Activated T-helper 17 cell treated with anti-CD3 and anti-CD28 coated beads, Interleukin-2, amount 50 U/mL, for 72 hours (primary cell): ENCODE data around the gene TPPP. TPM values are rescaled to one million over a fixed set of nuclear protein-coding genes. Genes with fewer than 3 reads are reported as not detected.
"Not testable (repeated sequence)": the region's sequence is repeated elsewhere in the genome, so short reads cannot be mapped to it uniquely, and the experiment has no call there.

ENCODE experiments used
- ATAC-seq: fragments of 150-1000 bp; cut with Tn5 transposase; replicated peaks from 2 replicates; pipeline ENCODE4 v1.10.0; 2021; ENCODE audit warnings: mild to moderate bottlenecking, moderate library complexity
- H3K27ac Mint-ChIP-seq: one replicate; pipeline ENCODE4 v1.8.0; 2022; ENCODE audit warnings: mixed read lengths
- H3K27me3 Mint-ChIP-seq: one replicate; pipeline ENCODE4 v1.8.0; 2022; ENCODE audit warnings: mixed read lengths
- H3K36me3 Mint-ChIP-seq: one replicate; pipeline ENCODE4 v1.8.0; 2022; ENCODE audit warnings: low read depth, mild to moderate bottlenecking, mixed read lengths
- H3K4me1 Mint-ChIP-seq: one replicate; pipeline ENCODE4 v1.8.0; 2022; ENCODE audit warnings: mixed read lengths
- H3K4me3 Mint-ChIP-seq: one replicate; pipeline ENCODE4 v1.8.0; 2022; ENCODE audit warnings: mild to moderate bottlenecking, mixed read lengths
- H3K9me3 Mint-ChIP-seq: one replicate; pipeline ENCODE4 v1.8.0; 2022; ENCODE audit warnings: mixed read lengths
- total RNA-seq, 2 donors: library from RNA; stranded (reverse); gene quantifications; one replicate each; pipeline ENCODE4 v1.2.3, GENCODE V29; 2022

Gene TPPP
- total RNA-seq, 2 donors from 2014 or later: 0.19 to 1.4 TPM

GRCh38 chr5:685262-686171 is 7.6 kb downstream of the TPPP start:
- H3K4me3 Mint-ChIP-seq: no peak overlapping the region

GRCh38 chr5:684751-685216 is 8.4 kb downstream of the TPPP start:
- Mint-ChIP-seq H3K4me3 (no peak overlapping the region), H3K27me3 (no peaks in the 10 kb centered on the region), H3K4me1 (no peaks in the 10 kb centered on the region), H3K9me3 (no peaks in the 10 kb centered on the region), H3K27ac (no peak overlapping the region), H3K36me3 (no peaks in the 10 kb centered on the region)
- no peak for ATAC-seq

More at GRCh38 chr5:685262-686171, 7.6 kb downstream of the TPPP start:
- no peak for ATAC-seq
- no peaks in the 10 kb centered on the region for H3K36me3 Mint-ChIP-seq
- no peaks in the 10 kb centered on the region for H3K27me3 Mint-ChIP-seq
- no peak overlapping the region for H3K27ac Mint-ChIP-seq
- H3K4me1 Mint-ChIP-seq: no peaks in the 10 kb centered on the region
- no peaks in the 10 kb centered on the region for H3K9me3 Mint-ChIP-seq

- Mint-ChIP-seq H3K4me3 (no peak overlapping the region), H3K27me3 (no peaks in the 10 kb centered on the region), H3K9me3 (no peaks in the 10 kb centered on the region), H3K36me3 (no peaks in the 10 kb centered on the region), H3K4me1 (no peaks in the 10 kb centered on the region), H3K27ac (no peak overlapping the region)
- no peak for ATAC-seq
These were observed 9.3 kb downstream of the TPPP start for GRCh38 chr5:683551-684481.

- H3K9me3 Mint-ChIP-seq: not testable (repeated sequence)
These were observed 10.3 kb downstream of the TPPP start for GRCh38 chr5:682651-683358.

GRCh38 chr5:682216-682615 is 10.9 kb downstream of the TPPP start:
- not testable (repeated sequence) for H3K4me3 Mint-ChIP-seq, H3K4me1 Mint-ChIP-seq, H3K9me3 Mint-ChIP-seq, ATAC-seq, H3K27me3 Mint-ChIP-seq, H3K27ac Mint-ChIP-seq, H3K36me3 Mint-ChIP-seq

More at GRCh38 chr5:682651-683358, 10.3 kb downstream of the TPPP start:
- H3K4me1 Mint-ChIP-seq, H3K27me3 Mint-ChIP-seq, H3K27ac Mint-ChIP-seq, H3K4me3 Mint-ChIP-seq, H3K36me3 Mint-ChIP-seq: not testable (repeated sequence)
- peak; percentile 21 for ATAC-seq

- not testable (repeated sequence) for H3K27ac Mint-ChIP-seq, H3K9me3 Mint-ChIP-seq, H3K36me3 Mint-ChIP-seq, H3K27me3 Mint-ChIP-seq, H3K4me3 Mint-ChIP-seq, ATAC-seq, H3K4me1 Mint-ChIP-seq
These were observed 11.6 kb downstream of the TPPP start for GRCh38 chr5:681317-682191.

- not testable (repeated sequence) for H3K27me3 Mint-ChIP-seq, H3K4me1 Mint-ChIP-seq, H3K4me3 Mint-ChIP-seq, H3K27ac Mint-ChIP-seq, H3K36me3 Mint-ChIP-seq, H3K9me3 Mint-ChIP-seq, ATAC-seq
These were observed 12.3 kb downstream of the TPPP start for GRCh38 chr5:680836-681235.

GRCh38 chr5:680118-680795 is 12.9 kb downstream of the TPPP start:
- not testable (repeated sequence) for H3K27me3 Mint-ChIP-seq, H3K4me1 Mint-ChIP-seq, H3K9me3 Mint-ChIP-seq, H3K36me3 Mint-ChIP-seq, H3K27ac Mint-ChIP-seq, ATAC-seq, H3K4me3 Mint-ChIP-seq

- not testable (repeated sequence) for H3K27ac Mint-ChIP-seq, ATAC-seq, H3K36me3 Mint-ChIP-seq, H3K9me3 Mint-ChIP-seq, H3K4me3 Mint-ChIP-seq, H3K4me1 Mint-ChIP-seq, H3K27me3 Mint-ChIP-seq
These were observed 13.8 kb downstream of the TPPP start for GRCh38 chr5:679166-679895.

- not testable (repeated sequence) for H3K27me3 Mint-ChIP-seq, H3K4me1 Mint-ChIP-seq, H3K9me3 Mint-ChIP-seq, ATAC-seq, H3K36me3 Mint-ChIP-seq, H3K4me3 Mint-ChIP-seq, H3K27ac Mint-ChIP-seq
These were observed 14.6 kb downstream of the TPPP start for GRCh38 chr5:678521-678920.

- Mint-ChIP-seq H3K4me3 (no peak overlapping the region), H3K36me3 (no peaks in the 10 kb centered on the region), H3K27me3 (no peaks in the 10 kb centered on the region), H3K9me3 (no peaks in the 10 kb centered on the region), H3K4me1 (no peaks in the 10 kb centered on the region), H3K27ac (no peak overlapping the region)
- ATAC-seq: no peak
These were observed 15.7 kb downstream of the TPPP start for GRCh38 chr5:677131-678101.

- H3K9me3 Mint-ChIP-seq: no peaks in the 10 kb centered on the region
- no peak for ATAC-seq
- H3K27ac Mint-ChIP-seq: no peak overlapping the region
- H3K27me3 Mint-ChIP-seq: no peaks in the 10 kb centered on the region
- no peaks in the 10 kb centered on the region for H3K4me1 Mint-ChIP-seq
- H3K4me3 Mint-ChIP-seq: no peak overlapping the region
- H3K36me3 Mint-ChIP-seq: no peaks in the 10 kb centered on the region
These were observed 16.5 kb downstream of the TPPP start for GRCh38 chr5:676699-677076.
